Nephron (organoid): Measurements from ENCODE around the gene PIGT.
A peak's percentile ranks its signal among the peaks of the same experiment; 100 is the strongest.

Source experiments
- H3K27ac Mint-ChIP-seq, 3 experiments: 2 replicates each; pipeline ENCODE4 v1.8.0; 2020; ENCODE audit warnings: mixed read lengths in 3 of 3, mild to moderate bottlenecking in 2 of 3, moderate library complexity in 1 of 3
- H3K27me3 Mint-ChIP-seq: 2 replicates; pipeline ENCODE4 v1.8.0; 2021; ENCODE audit warnings: low read depth, mild to moderate bottlenecking, moderate library complexity, mixed read lengths
- H3K36me3 Mint-ChIP-seq: 2 replicates; pipeline ENCODE4 v1.8.0; 2020; ENCODE audit warnings: low read depth, mixed read lengths
- H3K4me1 Mint-ChIP-seq: 2 replicates; pipeline ENCODE4 v1.8.0; 2020; ENCODE audit warnings: mixed read lengths
- H3K4me3 Mint-ChIP-seq, 3 experiments: 2 replicates each; pipeline ENCODE4 v1.8.0; 2020; ENCODE audit warnings: mild to moderate bottlenecking in 3 of 3, mixed read lengths in 3 of 3, moderate library complexity in 2 of 3
- H3K9me3 Mint-ChIP-seq: 2 replicates; pipeline ENCODE4 v1.8.0; 2020; ENCODE audit warnings: mixed read lengths
- TF ChIP-seq, protein P1 (sequence below), 3 experiments: fragments of 200-600 bp; sonication (generic); IDR thresholded peaks; one replicate each; pipeline ENCODE4 v1.5.0; 2021; ENCODE audit warnings: antibody characterized with exemption in 3 of 3; ENCODE audit not compliant: unreplicated experiment in 3 of 3

PIGT gene

DNA sequence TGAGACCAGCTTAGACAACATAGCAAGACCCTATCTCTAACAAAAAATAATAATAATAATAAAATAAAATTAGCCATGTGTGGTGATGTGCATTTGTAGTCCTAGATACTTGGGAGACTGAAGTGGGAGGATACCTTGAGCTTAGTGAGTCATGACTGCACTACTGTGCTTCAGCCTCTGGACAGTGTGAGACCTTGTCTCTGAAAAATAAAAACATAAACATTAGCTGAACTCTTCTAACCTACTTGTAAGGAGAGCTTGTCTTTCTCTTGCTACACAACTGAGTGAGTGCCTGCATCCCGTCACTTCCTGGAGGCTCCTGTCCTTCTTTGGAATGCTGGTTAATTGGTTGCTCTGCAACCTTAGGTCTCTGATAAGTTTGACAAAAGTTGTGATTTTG is 13.0 kb upstream of the PIGT start:
- peaks cover 53% of the 10 kb centered on the region for H3K27me3 Mint-ChIP-seq
- H3K4me3 Mint-ChIP-seq = no peak overlapping the region
- H3K36me3 Mint-ChIP-seq = peaks cover 44% of the 10 kb centered on the region
- no peaks in the 10 kb centered on the region for H3K4me1 Mint-ChIP-seq
- TF ChIP-seq, protein P1, sequence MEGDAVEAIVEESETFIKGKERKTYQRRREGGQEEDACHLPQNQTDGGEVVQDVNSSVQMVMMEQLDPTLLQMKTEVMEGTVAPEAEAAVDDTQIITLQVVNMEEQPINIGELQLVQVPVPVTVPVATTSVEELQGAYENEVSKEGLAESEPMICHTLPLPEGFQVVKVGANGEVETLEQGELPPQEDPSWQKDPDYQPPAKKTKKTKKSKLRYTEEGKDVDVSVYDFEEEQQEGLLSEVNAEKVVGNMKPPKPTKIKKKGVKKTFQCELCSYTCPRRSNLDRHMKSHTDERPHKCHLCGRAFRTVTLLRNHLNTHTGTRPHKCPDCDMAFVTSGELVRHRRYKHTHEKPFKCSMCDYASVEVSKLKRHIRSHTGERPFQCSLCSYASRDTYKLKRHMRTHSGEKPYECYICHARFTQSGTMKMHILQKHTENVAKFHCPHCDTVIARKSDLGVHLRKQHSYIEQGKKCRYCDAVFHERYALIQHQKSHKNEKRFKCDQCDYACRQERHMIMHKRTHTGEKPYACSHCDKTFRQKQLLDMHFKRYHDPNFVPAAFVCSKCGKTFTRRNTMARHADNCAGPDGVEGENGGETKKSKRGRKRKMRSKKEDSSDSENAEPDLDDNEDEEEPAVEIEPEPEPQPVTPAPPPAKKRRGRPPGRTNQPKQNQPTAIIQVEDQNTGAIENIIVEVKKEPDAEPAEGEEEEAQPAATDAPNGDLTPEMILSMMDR (IDR thresholded peaks at IDR 0.05; ENCODE audit: unreplicated experiment in 3 of 3) = no peak
- H3K9me3 Mint-ChIP-seq = peaks cover 30% of the 10 kb centered on the region
- no peak overlapping the region for H3K27ac Mint-ChIP-seq

DNA sequence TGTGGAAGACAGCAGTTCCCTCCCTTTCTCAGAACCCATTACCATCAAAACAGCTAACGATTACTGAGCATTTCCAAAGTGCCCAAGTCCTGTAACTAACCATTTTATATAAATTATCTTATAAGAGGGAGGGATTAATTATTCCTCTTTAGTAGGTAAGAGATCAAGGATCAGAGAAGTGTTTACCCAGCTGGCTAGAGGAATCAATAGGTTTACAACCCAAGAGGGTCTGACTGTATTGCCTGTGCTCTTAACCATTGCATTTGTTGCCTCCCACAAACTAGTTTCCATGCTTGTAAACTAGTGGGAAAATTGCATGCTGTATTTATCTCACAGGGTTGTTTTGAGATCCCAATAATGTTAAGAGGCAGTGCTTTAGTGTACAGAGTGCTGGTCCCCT is 11.5 kb upstream of the PIGT start:
- peak overlapping the region; percentile 77 to 80 (median 79) for H3K4me3 Mint-ChIP-seq
- TF ChIP-seq, protein P1 (IDR thresholded peaks at IDR 0.05; ENCODE audit: unreplicated experiment in 3 of 3) = no peak
- peaks cover 33% of the 10 kb centered on the region for H3K36me3 Mint-ChIP-seq
- peaks cover 61% of the 10 kb centered on the region for H3K27me3 Mint-ChIP-seq
- peak overlapping the region in 1 of 3 experiments; percentile 32 for H3K27ac Mint-ChIP-seq
- H3K4me1 Mint-ChIP-seq = no peaks in the 10 kb centered on the region
- peaks cover 23% of the 10 kb centered on the region for H3K9me3 Mint-ChIP-seq

DNA sequence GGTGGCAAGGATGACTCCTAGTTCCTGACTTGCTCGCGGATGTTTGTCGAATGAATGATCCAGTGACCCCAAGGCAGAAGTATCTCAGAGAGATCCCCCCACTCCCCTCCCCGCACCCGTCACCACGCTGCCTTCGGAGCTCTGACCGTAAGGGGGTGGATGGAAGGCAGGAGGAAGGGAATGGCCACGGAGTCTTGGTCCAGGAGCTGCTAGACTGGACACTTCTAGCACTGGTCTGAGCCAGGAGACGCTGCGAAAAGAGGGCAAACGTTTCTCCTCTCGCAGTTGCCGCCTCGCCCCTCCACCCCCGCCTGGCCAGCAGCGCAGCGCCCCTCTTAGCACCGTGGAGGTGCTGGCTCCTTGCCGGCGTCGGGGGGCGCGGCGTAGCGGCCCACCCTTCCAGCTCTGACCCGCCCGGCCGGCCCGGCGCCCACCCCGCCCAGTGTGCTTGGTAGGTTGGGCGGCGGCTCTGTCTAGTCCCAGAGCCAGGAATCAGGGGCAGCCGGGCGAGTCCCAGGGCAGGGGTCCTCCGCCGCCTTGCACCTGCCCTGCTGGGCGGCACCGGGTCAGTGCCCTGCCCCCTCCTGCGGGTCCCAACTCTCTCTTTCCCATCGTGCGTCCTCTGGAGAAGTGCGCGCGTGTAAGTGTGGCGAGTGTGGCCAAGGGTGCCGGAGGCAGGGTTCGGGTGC is 10.2 kb upstream of the PIGT start:
- TF ChIP-seq, protein P1 (IDR thresholded peaks at IDR 0.05; ENCODE audit: unreplicated experiment in 3 of 3) = no peak
- Mint-ChIP-seq H3K9me3 (peaks cover 11% of the 10 kb centered on the region), H3K4me1 (no peaks in the 10 kb centered on the region), H3K4me3 (peak overlapping the region; percentile 79 to 86 (median 83)), H3K27ac (no peak overlapping the region), H3K27me3 (peaks cover 66% of the 10 kb centered on the region), H3K36me3 (peaks cover 20% of the 10 kb centered on the region)

DNA sequence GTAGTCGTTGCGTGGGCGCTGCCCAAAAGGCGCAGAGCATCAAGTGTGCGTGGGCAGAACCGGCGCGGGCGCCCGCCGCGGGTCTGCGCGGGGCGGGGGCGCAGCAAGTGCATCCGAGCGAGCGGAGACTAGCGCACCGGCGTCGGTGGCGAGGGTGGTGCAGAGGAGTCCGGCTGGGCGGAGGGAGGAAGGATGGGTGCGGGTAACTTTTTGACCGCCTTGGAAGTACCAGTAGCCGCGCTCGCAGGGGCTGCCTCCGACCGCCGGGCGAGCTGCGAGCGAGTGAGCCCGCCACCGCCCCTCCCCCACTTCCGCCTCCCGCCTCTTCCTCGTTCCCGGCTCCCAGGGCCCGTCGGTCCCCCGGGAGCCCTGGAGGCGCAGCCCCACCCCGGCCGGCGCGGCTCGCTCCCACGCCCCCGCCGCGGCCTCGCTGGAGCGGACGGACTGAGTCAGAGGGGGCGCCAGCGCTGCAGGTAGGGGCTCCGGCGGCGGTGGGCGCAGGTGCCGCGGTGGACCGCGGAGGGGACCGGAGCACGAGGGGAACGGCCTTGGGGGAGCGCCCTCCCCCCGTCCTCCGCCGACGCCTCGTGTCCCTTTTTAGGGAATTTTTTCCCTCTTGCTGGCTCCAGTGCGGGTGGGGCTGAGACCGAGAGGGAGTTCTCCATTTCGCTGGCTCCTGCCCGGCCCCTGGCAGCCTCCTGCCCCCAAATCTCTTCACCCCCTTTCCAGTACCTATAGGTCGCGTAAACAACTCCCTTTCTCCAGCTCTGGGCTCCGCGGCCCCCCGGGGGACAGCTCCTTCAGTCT is 9.5 kb upstream of the PIGT start:
- TF ChIP-seq, protein P1 (IDR thresholded peaks at IDR 0.05; ENCODE audit: unreplicated experiment in 3 of 3) = no peak

DNA sequence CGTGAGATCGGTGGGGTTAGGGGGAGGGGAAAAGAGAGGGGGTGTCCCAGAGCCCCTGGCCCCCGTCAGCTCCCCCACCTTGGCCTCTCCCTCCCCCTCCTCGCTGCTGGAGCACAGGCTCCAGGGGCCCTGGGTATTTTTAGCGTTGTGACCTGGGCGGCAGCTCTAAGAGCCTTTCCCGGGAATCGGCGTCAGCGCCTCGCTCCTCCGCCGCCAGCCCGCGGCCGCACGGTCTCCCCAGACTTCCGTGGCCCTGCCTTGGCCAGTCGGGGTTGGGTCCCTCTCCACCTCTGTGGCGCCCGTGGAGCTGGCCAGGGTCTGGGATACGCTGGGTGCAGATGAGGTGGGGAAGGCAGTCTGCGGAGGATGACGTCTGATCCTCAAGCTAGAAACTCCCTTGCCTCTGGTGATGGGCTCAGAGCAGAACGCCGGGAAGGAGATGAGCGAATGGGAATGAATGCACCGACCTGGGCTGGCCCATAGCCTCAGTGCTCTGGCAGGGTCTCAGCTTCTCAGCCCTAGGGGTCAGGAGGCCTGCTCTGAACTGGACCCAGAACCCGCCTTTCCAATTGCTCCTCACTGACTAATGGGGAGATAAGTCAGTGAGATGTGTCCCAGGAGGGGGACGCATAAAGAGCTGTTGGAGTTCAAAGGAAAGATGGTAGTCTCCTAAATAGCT is 8.7 kb upstream of the PIGT start:
- Mint-ChIP-seq H3K27ac (peak overlapping the region in 1 of 3 experiments; percentile 24), H3K4me3 (peak overlapping the region; percentile 82 to 85 (median 84)), H3K27me3 (peaks cover 61% of the 10 kb centered on the region), H3K36me3 (peaks cover 10% of the 10 kb centered on the region), H3K4me1 (no peaks in the 10 kb centered on the region), H3K9me3 (peaks cover 3% of the 10 kb centered on the region)
- TF ChIP-seq, protein P1 (IDR thresholded peaks at IDR 0.05; ENCODE audit: unreplicated experiment in 3 of 3) = no peak

More for the DNA sequence above, 9.5 kb upstream of the PIGT start:
- Mint-ChIP-seq H3K27ac (no peak overlapping the region), H3K4me3 (peak overlapping the region; percentile 82 to 85 (median 84)), H3K4me1 (no peaks in the 10 kb centered on the region), H3K9me3 (peaks cover 10% of the 10 kb centered on the region), H3K27me3 (peaks cover 66% of the 10 kb centered on the region), H3K36me3 (peaks cover 17% of the 10 kb centered on the region)
